Liver (tissue), 9 donors: Measurements from ENCODE around the gene DMD. TPM values are rescaled to one million over a fixed set of nuclear protein-coding genes. Genes with fewer than 3 reads are reported as not detected.

Experiments used
- DNase-seq: peaks from one replicate; pipeline ENCODE4 v3.0.0-alpha.2; 2017; ENCODE audit warnings: low spot score
- H3K27ac ChIP-seq, 2 donors: one replicate each; pipeline ENCODE4 v1.7.0; 2013; ENCODE audit warnings: inconsistent platforms in 2 of 2, low read length in 2 of 2, control low read depth in 1 of 2, low read depth in 1 of 2, mild to moderate bottlenecking in 1 of 2
- H3K27me3 ChIP-seq, 4 donors: one replicate each; pipeline versions ENCODE4 v1.6.1 to v1.7.0; 2013; ENCODE audit warnings: low read length in 3 of 4, inconsistent platforms in 1 of 4, mild to moderate bottlenecking in 1 of 4, moderate library complexity in 1 of 4; ENCODE audit not compliant: control insufficient read depth in 4 of 4, insufficient read depth in 4 of 4
- H3K36me3 ChIP-seq, 4 donors: one replicate each; pipeline versions ENCODE4 v1.6.1 to v1.7.0; 2013; ENCODE audit warnings: low read length in 3 of 4, mild to moderate bottlenecking in 3 of 4, low read depth in 1 of 4, moderate library complexity in 1 of 4; ENCODE audit not compliant: control insufficient read depth in 4 of 4, insufficient read depth in 3 of 4
- H3K4me1 ChIP-seq, 4 donors: one replicate each; pipeline versions ENCODE4 v1.6.1 to v1.7.0; 2013; ENCODE audit warnings: low read length in 3 of 4, mild to moderate bottlenecking in 3 of 4, moderate library complexity in 1 of 4; ENCODE audit not compliant: control insufficient read depth in 4 of 4, insufficient read depth in 4 of 4
- H3K4me3 ChIP-seq, 3 donors: one replicate each; pipeline versions ENCODE4 v1.6.1 to v1.7.0; 2013; ENCODE audit warnings: low read length in 3 of 3, control low read depth in 1 of 3, low read depth in 1 of 3, mild to moderate bottlenecking in 1 of 3
- H3K9ac ChIP-seq, 2 donors: one replicate each; pipeline ENCODE4 v1.7.0; 2013; ENCODE audit warnings: low read length in 2 of 2, mild to moderate bottlenecking in 2 of 2, moderate library complexity in 2 of 2, control low read depth in 1 of 2, low read depth in 1 of 2
- H3K9me3 ChIP-seq, 4 donors: one replicate each; pipeline versions ENCODE4 v1.6.1 to v1.7.0; 2013; ENCODE audit warnings: low read length in 3 of 4; ENCODE audit not compliant: control insufficient read depth in 4 of 4
- EGR1 ChIP-seq, 2 donors: IDR thresholded peaks; 2 replicates each; pipeline ENCODE4 v1.6.1; 2016 to 2018; ENCODE audit warnings: antibody characterized with exemption in 2 of 2, low read depth in 2 of 2
- FOXA1 ChIP-seq: IDR thresholded peaks from 2 replicates; pipeline ENCODE4 v1.6.1; 2016; ENCODE audit warnings: antibody characterized with exemption
- FOXA2 ChIP-seq: IDR thresholded peaks from 2 replicates; pipeline ENCODE4 v1.6.1; 2016; ENCODE audit warnings: antibody characterized with exemption
- GABPA ChIP-seq, 2 donors: IDR thresholded peaks in 1 of 2; conservative IDR thresholded peaks in 1 of 2; 2 replicates each; pipeline ENCODE4 v1.6.1; 2016; ENCODE audit warnings: antibody characterized with exemption in 2 of 2, mild to moderate bottlenecking in 1 of 2, moderate library complexity in 1 of 2
- HNF4A ChIP-seq, 2 donors: conservative IDR thresholded peaks; 2 replicates each; pipeline ENCODE4 v1.6.1; 2016; ENCODE audit warnings: antibody characterized with exemption in 2 of 2, mild to moderate bottlenecking in 2 of 2
- HNF4G ChIP-seq: IDR thresholded peaks from 2 replicates; pipeline ENCODE4 v1.6.1; 2016; ENCODE audit warnings: antibody characterized with exemption
- JUND ChIP-seq, 2 donors: IDR thresholded peaks; 2 replicates each; pipeline ENCODE4 v1.6.1; 2016; ENCODE audit warnings: antibody characterized with exemption in 2 of 2
- NR2F2 ChIP-seq: IDR thresholded peaks from 2 replicates; pipeline ENCODE4 v1.6.1; 2016; ENCODE audit warnings: antibody characterized with exemption
- RXRA ChIP-seq, 2 donors: IDR thresholded peaks; 2 replicates each; pipeline ENCODE4 v1.6.1; 2017 to 2018; ENCODE audit warnings: antibody characterized with exemption in 2 of 2, mild to moderate bottlenecking in 1 of 2
- SP1 ChIP-seq: IDR thresholded peaks from 2 replicates; pipeline ENCODE4 v1.6.1; 2018; ENCODE audit warnings: antibody characterized with exemption, mild to moderate bottlenecking
- TAF1 ChIP-seq: conservative IDR thresholded peaks from 2 replicates; pipeline ENCODE4 v1.6.1; 2016; ENCODE audit warnings: antibody characterized with exemption, mild to moderate bottlenecking
- YY1 ChIP-seq: IDR thresholded peaks from 2 replicates; pipeline ENCODE4 v1.6.1; 2016; ENCODE audit warnings: antibody characterized with exemption, mild to moderate bottlenecking
- WGBS: extraction: QIAGEN DNeasy Blood & Tissue Kit; methylation state at CpG from one replicate; pipeline ENCODE4 v1.1.7; 2013; 5-methylcytosine and 5-hydroxymethylcytosine counted together
- polyA plus RNA-seq, 2 donors: library from polyadenylated mRNA; stranded (reverse) in 1 of 2; unstranded in 1 of 2; fragments of 200-250 nt in 1 of 2; fragments of >200 nt in 1 of 2; fragmentation: Nextera tagmentation in 1 of 2; extraction: Ambion mirVana in 1 of 2; gene quantifications; one replicate each; pipeline versions ENCODE4 v1.2.1 to v1.2.3, GENCODE V29; 2013 to 2015
- total RNA-seq, 2 donors: library from RNA; depleted of rRNA; stranded (reverse); fragments of >200 nt; gene quantifications; one replicate each; pipeline ENCODE4 v1.2.3, GENCODE V29; 2014
- TF ChIP-seq, protein P1 (sequence below): IDR thresholded peaks from 2 replicates; pipeline ENCODE4 v1.6.1; 2016; ENCODE audit warnings: antibody characterized with exemption
- TF ChIP-seq, protein P2 (sequence below): IDR thresholded peaks from 2 replicates; pipeline ENCODE4 v1.6.1; 2016; ENCODE audit warnings: antibody characterized with exemption
- TF ChIP-seq, protein P3 (sequence below): fragments of 150-350 bp; IDR thresholded peaks from 2 replicates; pipeline ENCODE4 v1.5.1; 2017; ENCODE audit warnings: improper control_type of control experiment, low read depth, low read length; ENCODE audit not compliant: missing input control
- TF ChIP-seq, protein P4 (sequence below): IDR thresholded peaks from 2 replicates; pipeline ENCODE4 v1.6.1; 2016; ENCODE audit warnings: antibody characterized with exemption, mild to moderate bottlenecking
- donor health status: healthy.
- donor health status: healthy.
- donor health status: healthy.
- donor health status: healthy.
- donor health status: healthy.

The DMD gene
- total and polyA plus RNA-seq, 4 donors = 14.6 to 61.9 (median 23.9) TPM

DNA sequence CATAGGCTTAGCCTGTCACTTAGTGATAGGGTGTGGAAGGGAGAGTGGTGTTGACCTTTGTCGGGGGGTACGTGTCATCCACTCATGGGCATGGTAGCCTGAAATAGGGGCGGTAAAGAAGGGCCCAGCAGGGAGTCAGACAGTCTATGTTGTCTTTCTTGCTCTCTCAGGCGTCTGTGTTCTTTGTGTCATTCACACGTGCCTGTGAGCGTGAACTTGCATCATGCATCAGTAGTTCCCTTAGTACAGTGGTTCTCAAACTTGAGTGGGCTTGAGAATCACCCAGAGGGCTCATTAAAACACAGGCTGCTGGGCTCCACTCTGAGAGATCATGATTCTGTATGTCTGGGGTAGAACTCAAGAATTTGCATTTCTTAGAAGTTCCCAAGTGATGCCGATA lies 1688.6 kb downstream of the DMD start:
- Histone ChIP-seq H3K27me3 (peaks cover 0 to 2% (median 0%) of the 10 kb centered on the region in 4 donors), H3K9ac (no peak overlapping the region), H3K27ac (no peak overlapping the region), H3K36me3 (no peaks in the 10 kb centered on the region), H3K9me3 (peaks cover 0 to 2% (median 0%) of the 10 kb centered on the region in 4 donors), H3K4me3 (no peak overlapping the region), H3K4me1 (peaks cover 0 to 5% (median 2%) of the 10 kb centered on the region in 4 donors)
- TF ChIP-seq HNF4G = no peak
- TF ChIP-seq, protein P1, sequence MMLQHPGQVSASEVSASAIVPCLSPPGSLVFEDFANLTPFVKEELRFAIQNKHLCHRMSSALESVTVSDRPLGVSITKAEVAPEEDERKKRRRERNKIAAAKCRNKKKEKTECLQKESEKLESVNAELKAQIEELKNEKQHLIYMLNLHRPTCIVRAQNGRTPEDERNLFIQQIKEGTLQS = no peak
- no peak for TF ChIP-seq YY1
- TF ChIP-seq, protein P2, sequence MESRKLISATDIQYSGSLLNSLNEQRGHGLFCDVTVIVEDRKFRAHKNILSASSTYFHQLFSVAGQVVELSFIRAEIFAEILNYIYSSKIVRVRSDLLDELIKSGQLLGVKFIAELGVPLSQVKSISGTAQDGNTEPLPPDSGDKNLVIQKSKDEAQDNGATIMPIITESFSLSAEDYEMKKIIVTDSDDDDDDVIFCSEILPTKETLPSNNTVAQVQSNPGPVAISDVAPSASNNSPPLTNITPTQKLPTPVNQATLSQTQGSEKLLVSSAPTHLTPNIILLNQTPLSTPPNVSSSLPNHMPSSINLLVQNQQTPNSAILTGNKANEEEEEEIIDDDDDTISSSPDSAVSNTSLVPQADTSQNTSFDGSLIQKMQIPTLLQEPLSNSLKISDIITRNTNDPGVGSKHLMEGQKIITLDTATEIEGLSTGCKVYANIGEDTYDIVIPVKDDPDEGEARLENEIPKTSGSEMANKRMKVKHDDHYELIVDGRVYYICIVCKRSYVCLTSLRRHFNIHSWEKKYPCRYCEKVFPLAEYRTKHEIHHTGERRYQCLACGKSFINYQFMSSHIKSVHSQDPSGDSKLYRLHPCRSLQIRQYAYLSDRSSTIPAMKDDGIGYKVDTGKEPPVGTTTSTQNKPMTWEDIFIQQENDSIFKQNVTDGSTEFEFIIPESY = no peak
- TF ChIP-seq, protein P3, sequence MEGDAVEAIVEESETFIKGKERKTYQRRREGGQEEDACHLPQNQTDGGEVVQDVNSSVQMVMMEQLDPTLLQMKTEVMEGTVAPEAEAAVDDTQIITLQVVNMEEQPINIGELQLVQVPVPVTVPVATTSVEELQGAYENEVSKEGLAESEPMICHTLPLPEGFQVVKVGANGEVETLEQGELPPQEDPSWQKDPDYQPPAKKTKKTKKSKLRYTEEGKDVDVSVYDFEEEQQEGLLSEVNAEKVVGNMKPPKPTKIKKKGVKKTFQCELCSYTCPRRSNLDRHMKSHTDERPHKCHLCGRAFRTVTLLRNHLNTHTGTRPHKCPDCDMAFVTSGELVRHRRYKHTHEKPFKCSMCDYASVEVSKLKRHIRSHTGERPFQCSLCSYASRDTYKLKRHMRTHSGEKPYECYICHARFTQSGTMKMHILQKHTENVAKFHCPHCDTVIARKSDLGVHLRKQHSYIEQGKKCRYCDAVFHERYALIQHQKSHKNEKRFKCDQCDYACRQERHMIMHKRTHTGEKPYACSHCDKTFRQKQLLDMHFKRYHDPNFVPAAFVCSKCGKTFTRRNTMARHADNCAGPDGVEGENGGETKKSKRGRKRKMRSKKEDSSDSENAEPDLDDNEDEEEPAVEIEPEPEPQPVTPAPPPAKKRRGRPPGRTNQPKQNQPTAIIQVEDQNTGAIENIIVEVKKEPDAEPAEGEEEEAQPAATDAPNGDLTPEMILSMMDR = no peak
- no peak for TF ChIP-seq JUND (IDR thresholded peaks at IDR 0.05)
- TF ChIP-seq, protein P4, sequence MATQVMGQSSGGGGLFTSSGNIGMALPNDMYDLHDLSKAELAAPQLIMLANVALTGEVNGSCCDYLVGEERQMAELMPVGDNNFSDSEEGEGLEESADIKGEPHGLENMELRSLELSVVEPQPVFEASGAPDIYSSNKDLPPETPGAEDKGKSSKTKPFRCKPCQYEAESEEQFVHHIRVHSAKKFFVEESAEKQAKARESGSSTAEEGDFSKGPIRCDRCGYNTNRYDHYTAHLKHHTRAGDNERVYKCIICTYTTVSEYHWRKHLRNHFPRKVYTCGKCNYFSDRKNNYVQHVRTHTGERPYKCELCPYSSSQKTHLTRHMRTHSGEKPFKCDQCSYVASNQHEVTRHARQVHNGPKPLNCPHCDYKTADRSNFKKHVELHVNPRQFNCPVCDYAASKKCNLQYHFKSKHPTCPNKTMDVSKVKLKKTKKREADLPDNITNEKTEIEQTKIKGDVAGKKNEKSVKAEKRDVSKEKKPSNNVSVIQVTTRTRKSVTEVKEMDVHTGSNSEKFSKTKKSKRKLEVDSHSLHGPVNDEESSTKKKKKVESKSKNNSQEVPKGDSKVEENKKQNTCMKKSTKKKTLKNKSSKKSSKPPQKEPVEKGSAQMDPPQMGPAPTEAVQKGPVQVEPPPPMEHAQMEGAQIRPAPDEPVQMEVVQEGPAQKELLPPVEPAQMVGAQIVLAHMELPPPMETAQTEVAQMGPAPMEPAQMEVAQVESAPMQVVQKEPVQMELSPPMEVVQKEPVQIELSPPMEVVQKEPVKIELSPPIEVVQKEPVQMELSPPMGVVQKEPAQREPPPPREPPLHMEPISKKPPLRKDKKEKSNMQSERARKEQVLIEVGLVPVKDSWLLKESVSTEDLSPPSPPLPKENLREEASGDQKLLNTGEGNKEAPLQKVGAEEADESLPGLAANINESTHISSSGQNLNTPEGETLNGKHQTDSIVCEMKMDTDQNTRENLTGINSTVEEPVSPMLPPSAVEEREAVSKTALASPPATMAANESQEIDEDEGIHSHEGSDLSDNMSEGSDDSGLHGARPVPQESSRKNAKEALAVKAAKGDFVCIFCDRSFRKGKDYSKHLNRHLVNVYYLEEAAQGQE = no peak
- no peak for TF ChIP-seq FOXA2
- no peak for TF ChIP-seq EGR1 (IDR thresholded peaks at IDR 0.05; ENCODE audit: low read depth in 2 of 2)
- no peak for TF ChIP-seq NR2F2
- no peak for TF ChIP-seq RXRA (IDR thresholded peaks at IDR 0.05)
- no peak for TF ChIP-seq TAF1
- TF ChIP-seq GABPA (IDR thresholded peaks at IDR 0.05 in 1 of 2, conservative IDR thresholded peaks at IDR 0.05 in 1 of 2) = no peak
- TF ChIP-seq HNF4A (conservative IDR thresholded peaks at IDR 0.05) = no peak
- no peak for TF ChIP-seq SP1
- no peak for TF ChIP-seq FOXA1
- 95% methylated on average over 7 of the region's 7 CpGs for WGBS
- no peak for DNase-seq

DNA sequence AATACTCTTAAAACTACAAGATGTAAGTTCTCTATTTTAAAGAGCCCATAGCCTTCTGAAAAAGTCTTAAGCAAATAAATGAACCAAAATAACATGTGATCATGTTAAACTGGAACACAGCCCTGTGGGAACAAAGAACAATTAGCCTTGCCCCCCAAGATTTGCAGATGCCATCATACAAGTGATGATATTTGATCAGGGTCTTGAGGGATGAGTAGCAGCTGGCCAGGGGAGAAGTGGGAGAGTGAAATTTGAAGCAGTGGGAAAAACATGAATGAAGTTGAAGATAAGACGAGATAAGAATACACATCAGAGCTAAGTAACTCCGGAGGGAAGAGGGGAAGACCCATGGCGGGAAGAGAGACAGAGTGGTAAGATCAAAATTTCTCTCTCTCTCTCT lies 1689.4 kb downstream of the DMD start:
- peaks cover 0 to 2% (median under 1%) of the 10 kb centered on the region in 4 donors for H3K4me1 ChIP-seq
- no peaks in the 10 kb centered on the region for H3K36me3 ChIP-seq
- H3K4me3 ChIP-seq = no peak overlapping the region
- TF ChIP-seq FOXA1 = no peak
- no peak for TF ChIP-seq HNF4G
- TF ChIP-seq, protein P3 = no peak
- TF ChIP-seq FOXA2 = no peak
- no peak for TF ChIP-seq RXRA (IDR thresholded peaks at IDR 0.05)
- no peak for TF ChIP-seq GABPA (IDR thresholded peaks at IDR 0.05 in 1 of 2, conservative IDR thresholded peaks at IDR 0.05 in 1 of 2)
- no peak for TF ChIP-seq YY1
- TF ChIP-seq NR2F2 = no peak
- no peak for TF ChIP-seq HNF4A (conservative IDR thresholded peaks at IDR 0.05)
- WGBS = 88% methylated on average over 3 of the region's 3 CpGs
- H3K27ac ChIP-seq = no peak overlapping the region
- H3K9ac ChIP-seq = no peak overlapping the region
- no peak for DNase-seq
- peaks cover 0 to under 1% (median 0%) of the 10 kb centered on the region in 4 donors for H3K27me3 ChIP-seq
- H3K9me3 ChIP-seq = peaks cover 0 to 2% (median 0%) of the 10 kb centered on the region in 4 donors
